HG02970 (cell line): ENCODE results near the gene AKR7A2.

Source experiments
- ATAC-seq: cut with Tn5 transposase; IDR thresholded peaks from one replicate; pipeline ENCODE4 v1.9.1; 2021; ENCODE audit warnings: mild to moderate bottlenecking, moderate library complexity, moderate number of reproducible peaks; ENCODE audit not compliant: unreplicated experiment, low FRiP score

Gene AKR7A2

GRCh38 chr1:19343617-19344350 is 31.8 kb upstream of the AKR7A2 start:
- no peak for ATAC-seq

GRCh38 chr1:19342894-19343616 is 31.1 kb upstream of the AKR7A2 start:
- no peak for ATAC-seq

GRCh38 chr1:19342062-19342750 is 30.3 kb upstream of the AKR7A2 start:
- ATAC-seq = no peak

- no peak for ATAC-seq
These were observed 29.5 kb upstream of the AKR7A2 start for GRCh38 chr1:19341201-19342061.

- no peak for ATAC-seq
These were observed 28.5 kb upstream of the AKR7A2 start for GRCh38 chr1:19340387-19340937.

- no peak for ATAC-seq
These were observed 27.4 kb upstream of the AKR7A2 start for GRCh38 chr1:19339214-19339861.

GRCh38 chr1:19338323-19338762 is 26.4 kb upstream of the AKR7A2 start:
- ATAC-seq = no peak

- no peak for ATAC-seq
These were observed 25.3 kb upstream of the AKR7A2 start for GRCh38 chr1:19337289-19337688.

GRCh38 chr1:19336543-19336942 is 24.6 kb upstream of the AKR7A2 start:
- no peak for ATAC-seq

GRCh38 chr1:19333587-19334354 is 21.8 kb upstream of the AKR7A2 start:
- no peak for ATAC-seq

- no peak for ATAC-seq
These were observed 20.9 kb upstream of the AKR7A2 start for GRCh38 chr1:19332832-19333231.

GRCh38 chr1:19331262-19331878 is 19.4 kb upstream of the AKR7A2 start:
- no peak for ATAC-seq

- ATAC-seq = no peak
These were observed 18.6 kb upstream of the AKR7A2 start for GRCh38 chr1:19330449-19331135.

- ATAC-seq = no peak
These were observed 17.7 kb upstream of the AKR7A2 start for GRCh38 chr1:19329611-19330010.

- ATAC-seq = no peak
These were observed 17.2 kb upstream of the AKR7A2 start for GRCh38 chr1:19329188-19329587.

- ATAC-seq = no peak
These were observed 16.5 kb upstream of the AKR7A2 start for GRCh38 chr1:19328486-19328885.

GRCh38 chr1:19327736-19328135 is 15.8 kb upstream of the AKR7A2 start:
- no peak for ATAC-seq

- no peak for ATAC-seq
These were observed 15.4 kb upstream of the AKR7A2 start for GRCh38 chr1:19327301-19327700.
